ENCODE measurements around the gene LRRC71. TPM values are rescaled to one million over a fixed set of nuclear protein-coding genes. Genes with fewer than 3 reads are reported as not detected.

Gene LRRC71
- total RNA-seq, 1 donor from 2014 or later = not detected

GRCh38 chr1:156874572-156875340, 45.7 kb upstream of the LRRC71 start:
- H3K4me3 ChIP-seq = no peak overlapping the region
- no peak overlapping the region for H3K4me3 Mint-ChIP-seq
- H3K27me3 ChIP-seq = peaks cover 56% of the 10 kb centered on the region
- H3F3A ChIP-seq (ENCODE audit: low read depth) = no peaks in the 10 kb centered on the region
- H3K9me3 ChIP-seq (ENCODE audit: low read depth) = no peaks in the 10 kb centered on the region
- no peak overlapping the region for H3K9ac ChIP-seq
- no peaks in the 10 kb centered on the region for H4K20me1 ChIP-seq (ENCODE audit: low read depth)
- no peaks in the 10 kb centered on the region for H3K79me2 ChIP-seq (ENCODE audit: low read depth)
- no peak overlapping the region for H3K27ac ChIP-seq
- H3K4me1 ChIP-seq = peaks cover 4% of the 10 kb centered on the region
- no peak for TF ChIP-seq EZH2phosphoT487 (IDR thresholded peaks at IDR 0.05)
- TF ChIP-seq CTCF (IDR thresholded peaks at IDR 0.05) = no peak
- TF ChIP-seq EZH2 (IDR thresholded peaks at IDR 0.05) = no peak
- peaks cover 8% of the 10 kb centered on the region for H3K4me1 Mint-ChIP-seq
- H3K27ac Mint-ChIP-seq = peak overlapping the region; percentile 76
- DNase-seq (ENCODE audit: low spot score) = no peak
- no peaks in the 10 kb centered on the region for H3K36me3 ChIP-seq
- H3K27me3 Mint-ChIP-seq (ENCODE audit: insufficient read depth, low read depth) = peaks cover 14% of the 10 kb centered on the region
- H3K36me3 Mint-ChIP-seq = no peaks in the 10 kb centered on the region
- no peaks in the 10 kb centered on the region for H3K9me3 Mint-ChIP-seq
- H2AFZ ChIP-seq (replicated peaks) = no peak overlapping the region
- no peak overlapping the region for H3K4me2 ChIP-seq

GRCh38 chr1:156875341-156875615, 45.2 kb upstream of the LRRC71 start:
- Histone ChIP-seq H3K9me3 (ENCODE audit: low read depth) (no peaks in the 10 kb centered on the region), H3K36me3 (no peaks in the 10 kb centered on the region), H3K27ac (no peak overlapping the region), H3K9ac (no peak overlapping the region), H2AFZ (replicated peaks) (no peak overlapping the region), H3K4me3 (no peak overlapping the region), H3K27me3 (peaks cover 59% of the 10 kb centered on the region), H3K4me2 (no peak overlapping the region), H4K20me1 (ENCODE audit: low read depth) (no peaks in the 10 kb centered on the region), H3K79me2 (ENCODE audit: low read depth) (no peaks in the 10 kb centered on the region), H3F3A (ENCODE audit: low read depth) (no peaks in the 10 kb centered on the region), H3K4me1 (peaks cover 4% of the 10 kb centered on the region)
- no peak for DNase-seq (ENCODE audit: low spot score)
- TF ChIP-seq EZH2 (IDR thresholded peaks at IDR 0.05) (no peak), CTCF (IDR thresholded peaks at IDR 0.05) (no peak), EZH2phosphoT487 (IDR thresholded peaks at IDR 0.05) (no peak)
- Mint-ChIP-seq H3K4me1 (peaks cover 8% of the 10 kb centered on the region), H3K36me3 (no peaks in the 10 kb centered on the region), H3K27me3 (ENCODE audit: insufficient read depth, low read depth) (peaks cover 16% of the 10 kb centered on the region), H3K4me3 (no peak overlapping the region), H3K9me3 (no peaks in the 10 kb centered on the region), H3K27ac (no peak overlapping the region)

GRCh38 chr1:156876281-156876680, 44.2 kb upstream of the LRRC71 start:
- DNase-seq (ENCODE audit: low spot score) = peak; percentile 79
- no peaks in the 10 kb centered on the region for H3K79me2 ChIP-seq (ENCODE audit: low read depth)
- Mint-ChIP-seq H3K36me3 (no peaks in the 10 kb centered on the region), H3K9me3 (no peaks in the 10 kb centered on the region), H3K27me3 (ENCODE audit: insufficient read depth, low read depth) (peaks cover 24% of the 10 kb centered on the region), H3K4me1 (peaks cover 8% of the 10 kb centered on the region), H3K27ac (no peak overlapping the region), H3K4me3 (no peak overlapping the region)
- no peaks in the 10 kb centered on the region for H3K36me3 ChIP-seq
- H3F3A ChIP-seq (ENCODE audit: low read depth) = no peaks in the 10 kb centered on the region
- H3K4me3 ChIP-seq = no peak overlapping the region
- H3K4me2 ChIP-seq = peak overlapping the region; percentile 67
- H3K27ac ChIP-seq = no peak overlapping the region
- H4K20me1 ChIP-seq (ENCODE audit: low read depth) = no peaks in the 10 kb centered on the region
- H3K9me3 ChIP-seq (ENCODE audit: low read depth) = no peaks in the 10 kb centered on the region
- peak; percentile 53 for TF ChIP-seq CTCF (IDR thresholded peaks at IDR 0.05)
- TF ChIP-seq EZH2phosphoT487 (IDR thresholded peaks at IDR 0.05) = no peak
- TF ChIP-seq EZH2 (IDR thresholded peaks at IDR 0.05) = no peak
- peaks cover 57% of the 10 kb centered on the region for H3K27me3 ChIP-seq
- H3K4me1 ChIP-seq = peaks cover 4% of the 10 kb centered on the region
- no peak overlapping the region for H3K9ac ChIP-seq
- H2AFZ ChIP-seq (replicated peaks) = peak overlapping the region; percentile 98
